GM12872 (cell line): ENCODE measurements around the gene NTF3.

Experiments
- CTCF ChIP-seq: IDR thresholded peaks from 3 replicates; pipeline ENCODE4 v1.5.1; 2011; ENCODE audit warnings: low read depth, mild to moderate bottlenecking, low read length, moderate library complexity; ENCODE audit not compliant: insufficient read depth

Gene NTF3

GRCh38 chr12:5500331-5500659 lies 68.4 kb downstream of the NTF3 start:
- no peak for TF ChIP-seq CTCF

GRCh38 chr12:5503774-5504173 lies 71.9 kb downstream of the NTF3 start:
- no peak for TF ChIP-seq CTCF

GRCh38 chr12:5505116-5505515 lies 73.2 kb downstream of the NTF3 start:
- no peak for TF ChIP-seq CTCF

- no peak for TF ChIP-seq CTCF
Measured at GRCh38 chr12:5505751-5506150, 73.8 kb downstream of the NTF3 start.

- no peak for TF ChIP-seq CTCF
Measured at GRCh38 chr12:5506295-5506694, 74.4 kb downstream of the NTF3 start.

GRCh38 chr12:5506821-5507231 lies 74.9 kb downstream of the NTF3 start:
- TF ChIP-seq CTCF = no peak

GRCh38 chr12:5507401-5507935 lies 75.6 kb downstream of the NTF3 start:
- no peak for TF ChIP-seq CTCF

GRCh38 chr12:5507944-5508343 lies 76.0 kb downstream of the NTF3 start:
- no peak for TF ChIP-seq CTCF
